ENCODE measurements around the gene MDM4.

DNA sequence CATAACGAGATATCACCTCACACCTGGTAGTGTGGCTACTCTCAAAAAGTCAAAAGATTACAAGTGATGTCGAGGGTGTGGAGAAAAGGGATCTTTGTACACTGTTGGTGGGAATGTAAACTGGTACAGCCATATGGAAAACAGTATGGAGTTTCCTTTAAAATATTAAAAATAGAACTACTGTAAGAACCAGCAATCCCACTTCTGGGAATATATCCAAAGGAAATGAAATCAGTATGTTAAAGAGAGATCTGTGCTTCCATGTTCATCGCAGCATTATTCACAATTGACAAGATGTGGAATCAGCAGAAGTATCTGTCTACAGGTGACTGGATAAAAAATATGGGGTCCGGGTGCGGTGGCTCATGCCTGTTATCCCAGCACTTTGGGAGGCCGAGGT, 14.0 kb upstream of the MDM4 start:
- TF ChIP-seq POLR2AphosphoS5 (IDR thresholded peaks at IDR 0.05) (no peak), POLR2A (IDR thresholded peaks at IDR 0.05) (no peak)
- TF ChIP-seq, protein P1, sequence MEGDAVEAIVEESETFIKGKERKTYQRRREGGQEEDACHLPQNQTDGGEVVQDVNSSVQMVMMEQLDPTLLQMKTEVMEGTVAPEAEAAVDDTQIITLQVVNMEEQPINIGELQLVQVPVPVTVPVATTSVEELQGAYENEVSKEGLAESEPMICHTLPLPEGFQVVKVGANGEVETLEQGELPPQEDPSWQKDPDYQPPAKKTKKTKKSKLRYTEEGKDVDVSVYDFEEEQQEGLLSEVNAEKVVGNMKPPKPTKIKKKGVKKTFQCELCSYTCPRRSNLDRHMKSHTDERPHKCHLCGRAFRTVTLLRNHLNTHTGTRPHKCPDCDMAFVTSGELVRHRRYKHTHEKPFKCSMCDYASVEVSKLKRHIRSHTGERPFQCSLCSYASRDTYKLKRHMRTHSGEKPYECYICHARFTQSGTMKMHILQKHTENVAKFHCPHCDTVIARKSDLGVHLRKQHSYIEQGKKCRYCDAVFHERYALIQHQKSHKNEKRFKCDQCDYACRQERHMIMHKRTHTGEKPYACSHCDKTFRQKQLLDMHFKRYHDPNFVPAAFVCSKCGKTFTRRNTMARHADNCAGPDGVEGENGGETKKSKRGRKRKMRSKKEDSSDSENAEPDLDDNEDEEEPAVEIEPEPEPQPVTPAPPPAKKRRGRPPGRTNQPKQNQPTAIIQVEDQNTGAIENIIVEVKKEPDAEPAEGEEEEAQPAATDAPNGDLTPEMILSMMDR (IDR thresholded peaks at IDR 0.05): no peak

All from prostate gland (tissue), 2 donors.